HepG2 (cell line): Measurements from ENCODE around the gene CAPZB. TPM values are rescaled to one million over a fixed set of nuclear protein-coding genes. Genes with fewer than 3 reads are reported as not detected.

ENCODE experiments used
- ELF1 ChIP-seq: sonication (generic); formaldehyde crosslinking; IDR thresholded peaks from 2 replicates; pipeline ENCODE4 v1.4.0; 2020; ENCODE audit warnings: missing genetic modification reagents
- JUND ChIP-seq: sonication (generic); formaldehyde crosslinking; IDR thresholded peaks from 2 replicates; pipeline ENCODE4 v1.8.0; 2022; ENCODE audit warnings: mild to moderate bottlenecking, missing genetic modification reagents
- MEIS1 ChIP-seq: sonication (generic); formaldehyde crosslinking; IDR thresholded peaks from 2 replicates; pipeline ENCODE4 v1.9.0; 2021; ENCODE audit warnings: mild to moderate bottlenecking, missing genetic modification reagents, moderate library complexity, borderline replicate concordance
- PPARG ChIP-seq: conservative IDR thresholded peaks from 2 replicates; pipeline ENCODE4 v1.6.1; 2016; ENCODE audit warnings: missing biosample characterization, missing genetic modification reagents
- RBFOX2 ChIP-seq: fragments of 200-400 bp; formaldehyde crosslinking; IDR thresholded peaks from 2 replicates; pipeline ENCODE4 v1.6.1; 2017; ENCODE audit warnings: low read depth, mild to moderate bottlenecking, low read length
- SALL1 ChIP-seq: sonication (generic); formaldehyde crosslinking; IDR thresholded peaks from 2 replicates; pipeline ENCODE4 v1.8.0; 2022; ENCODE audit warnings: mild to moderate bottlenecking, missing genetic modification reagents
- SMARCC2 ChIP-seq: fragments of 450-650 bp; IDR thresholded peaks from 2 replicates; pipeline ENCODE4 v1.6.1; 2017; ENCODE audit warnings: antibody characterized with exemption, mild to moderate bottlenecking
- SRSF4 ChIP-seq: fragments of 200-400 bp; formaldehyde crosslinking; IDR thresholded peaks from one replicate; pipeline ENCODE4 v1.6.1; 2018; ENCODE audit warnings: mild to moderate bottlenecking, low read depth, low read length, moderate library complexity; ENCODE audit not compliant: poor library complexity, severe bottlenecking
- TMF1 ChIP-seq: sonication (generic); formaldehyde crosslinking; IDR thresholded peaks from 2 replicates; pipeline ENCODE4 v1.8.1; 2022; ENCODE audit warnings: low read depth, missing genetic modification reagents
- TOPORS ChIP-seq: sonication (generic); formaldehyde crosslinking; IDR thresholded peaks from 2 replicates; pipeline ENCODE4 v1.8.0; 2023; ENCODE audit warnings: mild to moderate bottlenecking, missing genetic modification reagents
- U2AF1 ChIP-seq: fragments of 200-400 bp; formaldehyde crosslinking; optimal IDR thresholded peaks from 2 replicates; pipeline ENCODE3; 2017; ENCODE audit warnings: mild to moderate bottlenecking, low read depth, low read length
- ZMAT3 ChIP-seq: sonication (generic); formaldehyde crosslinking; conservative IDR thresholded peaks from 2 replicates; pipeline ENCODE4 v1.7.0; 2021; ENCODE audit warnings: missing genetic modification reagents
- ZMYM3 ChIP-seq: sonication (generic); formaldehyde crosslinking; IDR thresholded peaks from 2 replicates; pipeline ENCODE4 v1.5.1; 2020; ENCODE audit warnings: mild to moderate bottlenecking, missing genetic modification reagents
- ZNF143 ChIP-seq: sonication (generic); formaldehyde crosslinking; IDR thresholded peaks from 2 replicates; pipeline ENCODE4 v1.4.0; 2020; ENCODE audit warnings: missing genetic modification reagents
- ZNF234 ChIP-seq: sonication (generic); formaldehyde crosslinking; conservative IDR thresholded peaks from 2 replicates; pipeline ENCODE4 v1.5.1; 2020; ENCODE audit warnings: mild to moderate bottlenecking, missing genetic modification reagents
- ZNF451 ChIP-seq: sonication (generic); formaldehyde crosslinking; IDR thresholded peaks from 2 replicates; pipeline ENCODE4 v1.5.0; 2020; ENCODE audit warnings: mild to moderate bottlenecking, missing genetic modification reagents
- ZNF629 ChIP-seq: sonication (generic); formaldehyde crosslinking; conservative IDR thresholded peaks from 2 replicates; pipeline ENCODE4 v1.5.0; 2020; ENCODE audit warnings: missing genetic modification reagents
- ZNF839 ChIP-seq: sonication (generic); formaldehyde crosslinking; IDR thresholded peaks from 2 replicates; pipeline ENCODE4 v1.4.0; 2020; ENCODE audit warnings: missing genetic modification reagents, mild to moderate bottlenecking, borderline replicate concordance
- polyA plus RNA-seq, 8 experiments: library from polyadenylated mRNA; depleted of rRNA in 3 of 8; stranded (reverse) in 7 of 8; unstranded in 1 of 8; fragments of >200 nt; fragmentation: Illumina TruSeq in 4 of 8; extraction: Trizol in 4 of 8; gene quantifications; 2 replicates each; pipeline versions ENCODE4 v1.2.1 to v1.2.3, GENCODE V29; 2011 to 2016; ENCODE audit warnings: low read depth in 4 of 8, missing spikeins in 1 of 8, mixed read lengths in 1 of 8; ENCODE audit not compliant: insufficient read depth in 1 of 8
- total RNA-seq, 5 experiments: library from RNA; depleted of rRNA; stranded (reverse); fragments of >200 nt; fragmentation: Illumina TruSeq; extraction: Trizol; gene quantifications; 2 replicates each; pipeline ENCODE4 v1.2.3, GENCODE V29; 2016; ENCODE audit warnings: low read depth in 1 of 5
- TF ChIP-seq, protein P1 (sequence below): sonication (generic); formaldehyde crosslinking; IDR thresholded peaks from 2 replicates; pipeline ENCODE4 v1.8.1; 2023; ENCODE audit warnings: missing genetic modification reagents, inconsistent platforms, borderline replicate concordance
- TF ChIP-seq, protein P2 (sequence below): sonication (generic); formaldehyde crosslinking; IDR thresholded peaks from 2 replicates; pipeline ENCODE4 v1.8.0; 2022; ENCODE audit warnings: missing genetic modification reagents, low read depth, mild to moderate bottlenecking, borderline replicate concordance
- TF ChIP-seq, protein P3 (sequence below): sonication (generic); formaldehyde crosslinking; IDR thresholded peaks from 2 replicates; pipeline ENCODE4 v1.5.0; 2020; ENCODE audit warnings: mild to moderate bottlenecking, missing genetic modification reagents, borderline replicate concordance
- TF ChIP-seq, protein P4 (sequence below): sonication (generic); formaldehyde crosslinking; IDR thresholded peaks from 2 replicates; pipeline ENCODE4 v1.5.1; 2020; ENCODE audit warnings: mild to moderate bottlenecking, missing genetic modification reagents, borderline replicate concordance

CAPZB gene
- total and polyA plus RNA-seq, 2 of the 13 experiments (the other 11 are each of a cell fraction or from before 2014, with no cell fraction given): 58.9 to 76.9 TPM

DNA sequence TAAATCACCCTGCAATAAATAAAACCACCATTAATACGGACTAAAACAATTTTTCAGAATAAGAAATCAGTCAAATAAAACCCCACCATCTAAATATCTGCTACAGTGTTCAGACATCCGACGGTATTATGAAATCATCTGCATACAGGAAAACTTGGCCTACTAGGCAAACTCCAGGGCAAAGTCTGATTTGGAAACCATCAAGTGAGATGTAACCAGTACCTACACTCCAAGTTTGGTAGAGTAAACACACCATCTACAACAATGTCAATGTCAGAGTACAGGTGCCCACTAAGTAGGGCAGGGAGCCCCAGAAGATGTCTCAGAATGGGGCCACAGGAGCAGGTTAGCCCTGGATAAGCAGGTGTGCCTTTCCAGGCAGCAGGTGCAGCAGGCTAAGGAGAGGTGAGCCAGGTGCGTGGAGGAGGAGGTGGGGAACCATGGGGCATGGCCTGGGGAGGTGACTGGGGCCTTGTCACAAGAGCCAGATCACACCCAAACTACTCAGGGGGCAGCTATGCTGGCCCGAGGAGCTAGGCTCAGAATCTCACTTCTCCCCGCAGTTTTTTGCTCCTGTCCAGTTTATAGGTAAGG is 59.6 kb downstream of the CAPZB start (continued):
- TF ChIP-seq ZNF143 (CRISPR knock-in tag) (no peak), ZMYM3 (CRISPR knock-in tag) (no peak), ZNF451 (CRISPR knock-in tag) (no peak), SALL1 (peak; percentile 32; the same call in 1 of the 2 replicates), ZMAT3 (CRISPR knock-in tag) (no peak), PPARG (CRISPR knock-in tag) (0 out of 2 replicates have a peak, but pooled peaks have one; percentile 44), JUND (CRISPR knock-in tag) (no peak), SRSF4 (no peak), ZNF234 (CRISPR knock-in tag) (no peak), U2AF1 (no peak), RBFOX2 (no peak), SMARCC2 (no peak), TMF1 (CRISPR knock-in tag) (no peak), ZNF839 (CRISPR knock-in tag) (no peak), MEIS1 (no peak), TOPORS (no peak), ELF1 (CRISPR knock-in tag) (no peak), ZNF629 (CRISPR knock-in tag) (0 out of 2 replicates have a peak, but pooled peaks have one; percentile 30)
- TF ChIP-seq, protein P1, sequence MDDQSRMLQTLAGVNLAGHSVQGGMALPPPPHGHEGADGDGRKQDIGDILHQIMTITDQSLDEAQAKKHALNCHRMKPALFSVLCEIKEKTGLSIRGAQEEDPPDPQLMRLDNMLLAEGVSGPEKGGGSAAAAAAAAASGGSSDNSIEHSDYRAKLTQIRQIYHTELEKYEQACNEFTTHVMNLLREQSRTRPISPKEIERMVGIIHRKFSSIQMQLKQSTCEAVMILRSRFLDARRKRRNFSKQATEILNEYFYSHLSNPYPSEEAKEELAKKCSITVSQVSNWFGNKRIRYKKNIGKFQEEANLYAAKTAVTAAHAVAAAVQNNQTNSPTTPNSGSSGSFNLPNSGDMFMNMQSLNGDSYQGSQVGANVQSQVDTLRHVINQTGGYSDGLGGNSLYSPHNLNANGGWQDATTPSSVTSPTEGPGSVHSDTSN (CRISPR knock-in tag): no peak
- TF ChIP-seq, protein P2, sequence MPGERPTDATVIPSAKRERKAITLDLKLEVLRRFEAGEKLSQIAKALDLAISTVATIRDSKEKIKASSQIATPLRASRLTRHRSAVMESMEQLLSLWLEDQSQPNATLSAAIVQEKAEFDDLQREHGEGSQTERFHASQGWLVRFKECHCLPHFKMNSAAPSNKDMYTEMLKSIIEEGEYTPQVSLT: no peak
- TF ChIP-seq, protein P3, sequence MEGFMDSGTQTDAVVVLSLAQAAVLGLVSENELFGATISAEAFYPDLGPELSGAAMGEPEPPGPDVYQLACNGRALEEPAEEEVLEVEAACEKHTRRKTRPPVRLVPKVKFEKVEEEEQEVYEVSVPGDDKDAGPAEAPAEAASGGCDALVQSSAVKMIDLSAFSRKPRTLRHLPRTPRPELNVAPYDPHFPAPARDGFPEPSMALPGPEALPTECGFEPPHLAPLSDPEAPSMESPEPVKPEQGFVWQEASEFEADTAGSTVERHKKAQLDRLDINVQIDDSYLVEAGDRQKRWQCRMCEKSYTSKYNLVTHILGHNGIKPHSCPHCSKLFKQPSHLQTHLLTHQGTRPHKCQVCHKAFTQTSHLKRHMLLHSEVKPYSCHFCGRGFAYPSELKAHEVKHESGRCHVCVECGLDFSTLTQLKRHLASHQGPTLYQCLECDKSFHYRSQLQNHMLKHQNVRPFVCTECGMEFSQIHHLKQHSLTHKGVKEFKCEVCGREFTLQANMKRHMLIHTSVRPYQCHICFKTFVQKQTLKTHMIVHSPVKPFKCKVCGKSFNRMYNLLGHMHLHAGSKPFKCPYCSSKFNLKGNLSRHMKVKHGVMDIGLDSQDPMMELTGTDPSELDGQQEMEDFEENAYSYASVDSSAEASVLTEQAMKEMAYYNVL: no peak
- TF ChIP-seq, protein P4, sequence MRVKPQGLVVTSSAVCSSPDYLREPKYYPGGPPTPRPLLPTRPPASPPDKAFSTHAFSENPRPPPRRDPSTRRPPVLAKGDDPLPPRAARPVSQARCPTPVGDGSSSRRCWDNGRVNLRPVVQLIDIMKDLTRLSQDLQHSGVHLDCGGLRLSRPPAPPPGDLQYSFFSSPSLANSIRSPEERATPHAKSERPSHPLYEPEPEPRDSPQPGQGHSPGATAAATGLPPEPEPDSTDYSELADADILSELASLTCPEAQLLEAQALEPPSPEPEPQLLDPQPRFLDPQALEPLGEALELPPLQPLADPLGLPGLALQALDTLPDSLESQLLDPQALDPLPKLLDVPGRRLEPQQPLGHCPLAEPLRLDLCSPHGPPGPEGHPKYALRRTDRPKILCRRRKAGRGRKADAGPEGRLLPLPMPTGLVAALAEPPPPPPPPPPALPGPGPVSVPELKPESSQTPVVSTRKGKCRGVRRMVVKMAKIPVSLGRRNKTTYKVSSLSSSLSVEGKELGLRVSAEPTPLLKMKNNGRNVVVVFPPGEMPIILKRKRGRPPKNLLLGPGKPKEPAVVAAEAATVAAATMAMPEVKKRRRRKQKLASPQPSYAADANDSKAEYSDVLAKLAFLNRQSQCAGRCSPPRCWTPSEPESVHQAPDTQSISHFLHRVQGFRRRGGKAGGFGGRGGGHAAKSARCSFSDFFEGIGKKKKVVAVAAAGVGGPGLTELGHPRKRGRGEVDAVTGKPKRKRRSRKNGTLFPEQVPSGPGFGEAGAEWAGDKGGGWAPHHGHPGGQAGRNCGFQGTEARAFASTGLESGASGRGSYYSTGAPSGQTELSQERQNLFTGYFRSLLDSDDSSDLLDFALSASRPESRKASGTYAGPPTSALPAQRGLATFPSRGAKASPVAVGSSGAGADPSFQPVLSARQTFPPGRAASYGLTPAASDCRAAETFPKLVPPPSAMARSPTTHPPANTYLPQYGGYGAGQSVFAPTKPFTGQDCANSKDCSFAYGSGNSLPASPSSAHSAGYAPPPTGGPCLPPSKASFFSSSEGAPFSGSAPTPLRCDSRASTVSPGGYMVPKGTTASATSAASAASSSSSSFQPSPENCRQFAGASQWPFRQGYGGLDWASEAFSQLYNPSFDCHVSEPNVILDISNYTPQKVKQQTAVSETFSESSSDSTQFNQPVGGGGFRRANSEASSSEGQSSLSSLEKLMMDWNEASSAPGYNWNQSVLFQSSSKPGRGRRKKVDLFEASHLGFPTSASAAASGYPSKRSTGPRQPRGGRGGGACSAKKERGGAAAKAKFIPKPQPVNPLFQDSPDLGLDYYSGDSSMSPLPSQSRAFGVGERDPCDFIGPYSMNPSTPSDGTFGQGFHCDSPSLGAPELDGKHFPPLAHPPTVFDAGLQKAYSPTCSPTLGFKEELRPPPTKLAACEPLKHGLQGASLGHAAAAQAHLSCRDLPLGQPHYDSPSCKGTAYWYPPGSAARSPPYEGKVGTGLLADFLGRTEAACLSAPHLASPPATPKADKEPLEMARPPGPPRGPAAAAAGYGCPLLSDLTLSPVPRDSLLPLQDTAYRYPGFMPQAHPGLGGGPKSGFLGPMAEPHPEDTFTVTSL (CRISPR knock-in tag): peak; percentile 40; the same call in 1 of the 2 replicates
